ENCODE data around the gene MCM3. TPM values are rescaled to one million over a fixed set of nuclear protein-coding genes. Genes with fewer than 3 reads are reported as not detected.

Gene MCM3
- total RNA-seq, 1 experiment from 2014 or later: 276 TPM

GRCh38 chr6:52254731-52255378 is 29.7 kb downstream of the MCM3 start:
- TF ChIP-seq ATF3 (CRISPR knock-in tag; conservative IDR thresholded peaks at IDR 0.05): no peak
- TF ChIP-seq NFATC4 (CRISPR knock-in tag; IDR thresholded peaks at IDR 0.05): no peak
- no peak for TF ChIP-seq ZSCAN18 (CRISPR knock-in tag; IDR thresholded peaks at IDR 0.05)
- no peak for TF ChIP-seq USF2 (CRISPR knock-in tag; IDR thresholded peaks at IDR 0.05)
- TF ChIP-seq NFYB (CRISPR knock-in tag; conservative IDR thresholded peaks at IDR 0.05; ENCODE audit: low read depth): no peak
- TF ChIP-seq RELA (CRISPR knock-in tag; IDR thresholded peaks at IDR 0.05; ENCODE audit: borderline replicate concordance): no peak
- Mint-ChIP-seq H3K4me3 (no peak overlapping the region), H3K27me3 (ENCODE audit: low read depth) (peaks cover 5% of the 10 kb centered on the region), H3K36me3 (peaks cover 8% of the 10 kb centered on the region), H3K27ac (no peak overlapping the region), H3K4me1 (no peaks in the 10 kb centered on the region), H3K9me3 (peaks cover 18% of the 10 kb centered on the region)
- CTCF ChIA-PET: no interaction called here
- POLR2A ChIA-PET: no interaction called here
- no peak for ATAC-seq
- DNase-seq (ENCODE audit: low spot score): no peak

GRCh38 chr6:52253494-52253893 is 31.0 kb downstream of the MCM3 start:
- H3K27me3 Mint-ChIP-seq (ENCODE audit: low read depth): peaks cover 5% of the 10 kb centered on the region
- H3K9me3 Mint-ChIP-seq: peaks cover 18% of the 10 kb centered on the region
- ChIA-PET POLR2A (no interaction called here), CTCF (interaction anchor here (0.6 kb wide), 1 partner anchor 147 kb away, joined by 6 read pairs; no protein-coding TSS in a partner anchor)
- H3K4me3 Mint-ChIP-seq: no peak overlapping the region
- peaks cover 8% of the 10 kb centered on the region for H3K36me3 Mint-ChIP-seq
- no peak for ATAC-seq
- no peak overlapping the region for H3K27ac Mint-ChIP-seq
- H3K4me1 Mint-ChIP-seq: no peaks in the 10 kb centered on the region
- no peak for DNase-seq (ENCODE audit: low spot score)
- TF ChIP-seq ATF2 (CRISPR knock-in tag; IDR thresholded peaks at IDR 0.05; ENCODE audit: borderline replicate concordance, low read depth) (no peak), AFF4 (CRISPR knock-in tag; IDR thresholded peaks at IDR 0.05; ENCODE audit: borderline replicate concordance) (no peak), ZNF416 (CRISPR knock-in tag; IDR thresholded peaks at IDR 0.05) (no peak), NR2C2 (CRISPR knock-in tag; IDR thresholded peaks at IDR 0.05) (no peak), ATF6 (CRISPR knock-in tag; IDR thresholded peaks at IDR 0.05) (no peak), ZNF263 (CRISPR knock-in tag; IDR thresholded peaks at IDR 0.05; ENCODE audit: low read depth) (no peak), ZNF532 (CRISPR knock-in tag; IDR thresholded peaks at IDR 0.05; ENCODE audit: borderline replicate concordance) (no peak), JUN (CRISPR knock-in tag; IDR thresholded peaks at IDR 0.05) (no peak), SMAD4 (CRISPR knock-in tag; IDR thresholded peaks at IDR 0.05) (no peak), RELA (CRISPR knock-in tag; IDR thresholded peaks at IDR 0.05; ENCODE audit: borderline replicate concordance) (no peak), STAT6 (CRISPR knock-in tag; conservative IDR thresholded peaks at IDR 0.05; ENCODE audit: low read depth) (no peak)

All from WTC11 (cell line).